Gastroesophageal sphincter (tissue), 3 donors: ENCODE data around the gene CAMK2B.

Experiments
- CTCF ChIP-seq, 4 experiments: fragments of 200-600 bp in 2 of 4; fragments of 450-650 bp in 2 of 4; sonication (generic) in 1 of 4; IDR thresholded peaks; one replicate each; pipeline ENCODE4 v1.5.1; 2017 to 2019; ENCODE audit warnings: antibody characterized with exemption in 4 of 4, mild to moderate bottlenecking in 2 of 4, moderate library complexity in 2 of 4
- EP300 ChIP-seq: sonication (generic); formaldehyde crosslinking; IDR thresholded peaks from one replicate; pipeline ENCODE4 v1.6.1; 2017; ENCODE audit warnings: antibody characterized with exemption, mild to moderate bottlenecking

- TF ChIP-seq CTCF (IDR thresholded peaks at IDR 0.05) (no peak), EP300 (no peak)
Measured at GRCh38 chr7:44182827-44183226, 142.6 kb downstream of the CAMK2B start.
